Measurements from ENCODE around the gene ZNF844.
"Not testable (repeated sequence)": the region's sequence is repeated elsewhere in the genome, so short reads cannot be mapped to it uniquely, and the experiment has no call there.

The ZNF844 gene

GRCh38 chr19:12075538-12076139, 11.1 kb downstream of the ZNF844 start:
- H3K9me3 ChIP-seq (ENCODE audit: control insufficient read depth, insufficient read depth, low read depth, low read length): no peaks in the 10 kb centered on the region
- POLR2A ChIA-PET: no interaction called here

GRCh38 chr19:12076331-12076730, 11.8 kb downstream of the ZNF844 start:
- H3K4me1 ChIP-seq (ENCODE audit: control insufficient read depth, insufficient read depth, low read length); POLR2A ChIA-PET; H3K27ac ChIP-seq (ENCODE audit: extremely low read depth, low read depth, low read length); H3K4me3 ChIP-seq (ENCODE audit: low read depth, low read length); H3K9me3 ChIP-seq (ENCODE audit: control insufficient read depth, insufficient read depth, low read depth, low read length); CTCF ChIA-PET; H3K36me3 ChIP-seq (ENCODE audit: control insufficient read depth in 2 of 2, insufficient read depth in 1 of 2, low read length in 2 of 2); TF ChIP-seq ZNF274 (IDR thresholded peaks at IDR 0.05; ENCODE audit: low read length): not testable (repeated sequence)
- TF ChIP-seq SETDB1 (IDR thresholded peaks at IDR 0.05; ENCODE audit: insufficient read length, low read length) (peak; percentile 80), ZNF274 (tag by site-specific recombination; IDR thresholded peaks at IDR 0.05; ENCODE audit: borderline replicate concordance) (peak; percentile 74; the same call in 1 of the 2 replicates), PRDM1 (tag by site-specific recombination; IDR thresholded peaks at IDR 0.05) (0 out of 2 replicates have a peak, but pooled peaks have one; percentile 7)

More at GRCh38 chr19:12075538-12076139, 11.1 kb downstream of the ZNF844 start:
- Histone ChIP-seq H3K4me3 (ENCODE audit: low read depth, low read length) (no peak overlapping the region), H3K4me1 (ENCODE audit: control insufficient read depth, insufficient read depth, low read length) (no peaks in the 10 kb centered on the region), H3K36me3 (ENCODE audit: control insufficient read depth in 2 of 2, insufficient read depth in 1 of 2, low read length in 2 of 2) (no peaks in the 10 kb centered on the region), H3K27ac (ENCODE audit: extremely low read depth, low read depth, low read length) (no peak overlapping the region)
- CTCF ChIA-PET: no interaction called here
- TF ChIP-seq ZNF274 (IDR thresholded peaks at IDR 0.05; ENCODE audit: low read length) (no peak), ZNF274 (tag by site-specific recombination; IDR thresholded peaks at IDR 0.05; ENCODE audit: borderline replicate concordance) (peak; percentile 74; the same call in 1 of the 2 replicates)
- TF ChIP-seq, protein P1, sequence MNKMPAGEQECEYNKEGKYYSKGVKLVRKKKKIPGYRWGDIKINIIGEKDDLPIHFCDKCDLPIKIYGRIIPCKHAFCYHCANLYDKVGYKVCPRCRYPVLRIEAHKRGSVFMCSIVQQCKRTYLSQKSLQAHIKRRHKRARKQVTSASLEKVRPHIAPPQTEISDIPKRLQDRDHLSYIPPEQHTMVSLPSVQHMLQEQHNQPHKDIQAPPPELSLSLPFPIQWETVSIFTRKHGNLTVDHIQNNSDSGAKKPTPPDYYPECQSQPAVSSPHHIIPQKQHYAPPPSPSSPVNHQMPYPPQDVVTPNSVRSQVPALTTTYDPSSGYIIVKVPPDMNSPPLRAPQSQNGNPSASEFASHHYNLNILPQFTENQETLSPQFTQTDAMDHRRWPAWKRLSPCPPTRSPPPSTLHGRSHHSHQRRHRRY (tag by site-specific recombination; IDR thresholded peaks at IDR 0.05): no peak

DNA sequence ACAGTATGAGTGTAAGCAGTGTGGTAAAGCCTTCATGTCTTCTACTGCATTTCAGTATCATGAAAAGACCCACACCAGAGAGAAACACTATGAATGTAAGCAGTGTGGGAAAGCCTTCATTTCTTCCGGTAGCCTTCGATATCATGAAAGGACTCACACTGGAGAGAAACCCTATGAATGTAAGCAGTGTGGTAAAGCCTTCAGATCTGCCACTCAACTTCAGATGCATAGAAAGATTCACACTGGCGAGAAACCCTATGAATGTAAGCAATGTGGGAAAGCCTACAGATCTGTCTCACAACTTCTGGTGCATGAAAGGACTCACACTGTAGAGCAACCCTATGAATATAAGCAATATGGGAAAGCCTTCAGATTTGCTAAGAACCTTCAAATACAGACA, 12.8 kb downstream of the ZNF844 start:
- Histone ChIP-seq H3K4me3 (ENCODE audit: low read depth, low read length) (no peak overlapping the region), H3K9me3 (ENCODE audit: control insufficient read depth, insufficient read depth, low read depth, low read length) (no peaks in the 10 kb centered on the region), H3K27ac (ENCODE audit: extremely low read depth, low read depth, low read length) (no peak overlapping the region), H3K4me1 (ENCODE audit: control insufficient read depth, insufficient read depth, low read length) (no peaks in the 10 kb centered on the region), H3K36me3 (ENCODE audit: control insufficient read depth in 2 of 2, insufficient read depth in 1 of 2, low read length in 2 of 2) (no peaks in the 10 kb centered on the region)
- ChIA-PET CTCF (no interaction called here), POLR2A (no interaction called here)
- TF ChIP-seq ZNF274 (IDR thresholded peaks at IDR 0.05; ENCODE audit: low read length) (no peak), ZNF274 (tag by site-specific recombination; IDR thresholded peaks at IDR 0.05; ENCODE audit: borderline replicate concordance) (peak; percentile 62; the same call in 1 of the 2 replicates), SP2 (tag by site-specific recombination; IDR thresholded peaks at IDR 0.05) (no peak), TRIM28 (IDR thresholded peaks at IDR 0.05; ENCODE audit: borderline replicate concordance, low read length) (peak; percentile 25; the same call in 1 of the 2 replicates), SETDB1 (IDR thresholded peaks at IDR 0.05; ENCODE audit: insufficient read length, low read length) (peak; percentile 75)

GRCh38 chr19:12083336-12083735, 18.8 kb downstream of the ZNF844 start:
- H3K4me1 ChIP-seq (ENCODE audit: control insufficient read depth, insufficient read depth, low read length); H3K9me3 ChIP-seq (ENCODE audit: control insufficient read depth, insufficient read depth, low read depth, low read length); H3K27ac ChIP-seq (ENCODE audit: extremely low read depth, low read depth, low read length); POLR2A ChIA-PET; H3K4me3 ChIP-seq (ENCODE audit: low read depth, low read length); H3K36me3 ChIP-seq (ENCODE audit: control insufficient read depth in 2 of 2, insufficient read depth in 1 of 2, low read length in 2 of 2); CTCF ChIA-PET: not testable (repeated sequence)

- Histone ChIP-seq H3K4me1 (ENCODE audit: control insufficient read depth, insufficient read depth, low read length) (no peaks in the 10 kb centered on the region), H3K27ac (ENCODE audit: extremely low read depth, low read depth, low read length) (no peak overlapping the region), H3K9me3 (ENCODE audit: control insufficient read depth, insufficient read depth, low read depth, low read length) (no peaks in the 10 kb centered on the region), H3K36me3 (ENCODE audit: control insufficient read depth in 2 of 2, insufficient read depth in 1 of 2, low read length in 2 of 2) (no peaks in the 10 kb centered on the region), H3K4me3 (ENCODE audit: low read depth, low read length) (no peak overlapping the region)
- ChIA-PET CTCF (no interaction called here), POLR2A (no interaction called here)
- TF ChIP-seq ZNF704 (tag by site-specific recombination; IDR thresholded peaks at IDR 0.05) (no peak), ATF2 (tag by site-specific recombination; IDR thresholded peaks at IDR 0.05; ENCODE audit: low read depth) (peak; percentile 21; the same call in 1 of the 2 replicates)
Measured at GRCh38 chr19:12085074-12085818, 20.7 kb downstream of the ZNF844 start.
